Liver (tissue), 3 donors: ENCODE measurements around the gene SESN3.

Source experiments
- GABPA ChIP-seq, 2 donors: IDR thresholded peaks in 1 of 2; conservative IDR thresholded peaks in 1 of 2; 2 replicates each; pipeline ENCODE4 v1.6.1; 2016; ENCODE audit warnings: antibody characterized with exemption in 2 of 2, mild to moderate bottlenecking in 1 of 2, moderate library complexity in 1 of 2
- HNF4G ChIP-seq: IDR thresholded peaks from 2 replicates; pipeline ENCODE4 v1.6.1; 2016; ENCODE audit warnings: antibody characterized with exemption
- JUND ChIP-seq, 2 donors: IDR thresholded peaks; 2 replicates each; pipeline ENCODE4 v1.6.1; 2016; ENCODE audit warnings: antibody characterized with exemption in 2 of 2
- NR2F2 ChIP-seq: IDR thresholded peaks from 2 replicates; pipeline ENCODE4 v1.6.1; 2016; ENCODE audit warnings: antibody characterized with exemption
- RAD21 ChIP-seq, 2 donors: IDR thresholded peaks; 2 replicates each; pipeline ENCODE4 v1.6.1; 2016; ENCODE audit warnings: antibody characterized with exemption in 2 of 2, mild to moderate bottlenecking in 2 of 2
- SP1 ChIP-seq: IDR thresholded peaks from 2 replicates; pipeline ENCODE4 v1.6.1; 2018; ENCODE audit warnings: antibody characterized with exemption, mild to moderate bottlenecking
- TF ChIP-seq, protein P1 (sequence below): IDR thresholded peaks from 2 replicates; pipeline ENCODE4 v1.6.1; 2016; ENCODE audit warnings: antibody characterized with exemption
- TF ChIP-seq, protein P2 (sequence below): fragments of 150-350 bp; IDR thresholded peaks from 2 replicates; pipeline ENCODE4 v1.5.1; 2017; ENCODE audit warnings: improper control_type of control experiment, low read depth, low read length; ENCODE audit not compliant: missing input control
- TF ChIP-seq, protein P3 (sequence below): IDR thresholded peaks from 2 replicates; pipeline ENCODE4 v1.6.1; 2016; ENCODE audit warnings: antibody characterized with exemption
- TF ChIP-seq, protein P4 (sequence below): IDR thresholded peaks from 2 replicates; pipeline ENCODE4 v1.6.1; 2016; ENCODE audit warnings: antibody characterized with exemption, mild to moderate bottlenecking
- donor health status: healthy.
- donor health status: healthy.

GRCh38 chr11:95245038-95245437 is 14.0 kb upstream of the SESN3 start:
- TF ChIP-seq HNF4G (no peak), NR2F2 (no peak), GABPA (IDR thresholded peaks at IDR 0.05 in 1 of 2, conservative IDR thresholded peaks at IDR 0.05 in 1 of 2) (no peak), JUND (IDR thresholded peaks at IDR 0.05) (no peak), SP1 (no peak), RAD21 (IDR thresholded peaks at IDR 0.05) (no peak)
- TF ChIP-seq, protein P1, sequence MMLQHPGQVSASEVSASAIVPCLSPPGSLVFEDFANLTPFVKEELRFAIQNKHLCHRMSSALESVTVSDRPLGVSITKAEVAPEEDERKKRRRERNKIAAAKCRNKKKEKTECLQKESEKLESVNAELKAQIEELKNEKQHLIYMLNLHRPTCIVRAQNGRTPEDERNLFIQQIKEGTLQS, result no peak
- TF ChIP-seq, protein P2, sequence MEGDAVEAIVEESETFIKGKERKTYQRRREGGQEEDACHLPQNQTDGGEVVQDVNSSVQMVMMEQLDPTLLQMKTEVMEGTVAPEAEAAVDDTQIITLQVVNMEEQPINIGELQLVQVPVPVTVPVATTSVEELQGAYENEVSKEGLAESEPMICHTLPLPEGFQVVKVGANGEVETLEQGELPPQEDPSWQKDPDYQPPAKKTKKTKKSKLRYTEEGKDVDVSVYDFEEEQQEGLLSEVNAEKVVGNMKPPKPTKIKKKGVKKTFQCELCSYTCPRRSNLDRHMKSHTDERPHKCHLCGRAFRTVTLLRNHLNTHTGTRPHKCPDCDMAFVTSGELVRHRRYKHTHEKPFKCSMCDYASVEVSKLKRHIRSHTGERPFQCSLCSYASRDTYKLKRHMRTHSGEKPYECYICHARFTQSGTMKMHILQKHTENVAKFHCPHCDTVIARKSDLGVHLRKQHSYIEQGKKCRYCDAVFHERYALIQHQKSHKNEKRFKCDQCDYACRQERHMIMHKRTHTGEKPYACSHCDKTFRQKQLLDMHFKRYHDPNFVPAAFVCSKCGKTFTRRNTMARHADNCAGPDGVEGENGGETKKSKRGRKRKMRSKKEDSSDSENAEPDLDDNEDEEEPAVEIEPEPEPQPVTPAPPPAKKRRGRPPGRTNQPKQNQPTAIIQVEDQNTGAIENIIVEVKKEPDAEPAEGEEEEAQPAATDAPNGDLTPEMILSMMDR, result no peak
- TF ChIP-seq, protein P3, sequence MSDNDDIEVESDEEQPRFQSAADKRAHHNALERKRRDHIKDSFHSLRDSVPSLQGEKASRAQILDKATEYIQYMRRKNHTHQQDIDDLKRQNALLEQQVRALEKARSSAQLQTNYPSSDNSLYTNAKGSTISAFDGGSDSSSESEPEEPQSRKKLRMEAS, result no peak
- TF ChIP-seq, protein P4, sequence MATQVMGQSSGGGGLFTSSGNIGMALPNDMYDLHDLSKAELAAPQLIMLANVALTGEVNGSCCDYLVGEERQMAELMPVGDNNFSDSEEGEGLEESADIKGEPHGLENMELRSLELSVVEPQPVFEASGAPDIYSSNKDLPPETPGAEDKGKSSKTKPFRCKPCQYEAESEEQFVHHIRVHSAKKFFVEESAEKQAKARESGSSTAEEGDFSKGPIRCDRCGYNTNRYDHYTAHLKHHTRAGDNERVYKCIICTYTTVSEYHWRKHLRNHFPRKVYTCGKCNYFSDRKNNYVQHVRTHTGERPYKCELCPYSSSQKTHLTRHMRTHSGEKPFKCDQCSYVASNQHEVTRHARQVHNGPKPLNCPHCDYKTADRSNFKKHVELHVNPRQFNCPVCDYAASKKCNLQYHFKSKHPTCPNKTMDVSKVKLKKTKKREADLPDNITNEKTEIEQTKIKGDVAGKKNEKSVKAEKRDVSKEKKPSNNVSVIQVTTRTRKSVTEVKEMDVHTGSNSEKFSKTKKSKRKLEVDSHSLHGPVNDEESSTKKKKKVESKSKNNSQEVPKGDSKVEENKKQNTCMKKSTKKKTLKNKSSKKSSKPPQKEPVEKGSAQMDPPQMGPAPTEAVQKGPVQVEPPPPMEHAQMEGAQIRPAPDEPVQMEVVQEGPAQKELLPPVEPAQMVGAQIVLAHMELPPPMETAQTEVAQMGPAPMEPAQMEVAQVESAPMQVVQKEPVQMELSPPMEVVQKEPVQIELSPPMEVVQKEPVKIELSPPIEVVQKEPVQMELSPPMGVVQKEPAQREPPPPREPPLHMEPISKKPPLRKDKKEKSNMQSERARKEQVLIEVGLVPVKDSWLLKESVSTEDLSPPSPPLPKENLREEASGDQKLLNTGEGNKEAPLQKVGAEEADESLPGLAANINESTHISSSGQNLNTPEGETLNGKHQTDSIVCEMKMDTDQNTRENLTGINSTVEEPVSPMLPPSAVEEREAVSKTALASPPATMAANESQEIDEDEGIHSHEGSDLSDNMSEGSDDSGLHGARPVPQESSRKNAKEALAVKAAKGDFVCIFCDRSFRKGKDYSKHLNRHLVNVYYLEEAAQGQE, result no peak
